ENCODE data around the gene HHIP. TPM values are rescaled to one million over a fixed set of nuclear protein-coding genes. Genes with fewer than 3 reads are reported as not detected.

The HHIP gene
- total RNA-seq, 1 donor from 2014 or later: not detected

GRCh38 chr4:144709793-144710525, 64.0 kb downstream of the HHIP start:
- Histone ChIP-seq H3K27me3 (ENCODE audit: control insufficient read depth, insufficient read depth, low read length) (no peaks in the 10 kb centered on the region), H3K4me3 (ENCODE audit: low read depth, low read length) (no peak overlapping the region), H3K36me3 (ENCODE audit: control insufficient read depth, insufficient read depth, low read length) (no peaks in the 10 kb centered on the region)
- DNase-seq (ENCODE audit: low read depth): peak; percentile 74
- no peak for TF ChIP-seq CTCF (IDR thresholded peaks at IDR 0.05; ENCODE audit: insufficient read depth, low read length, severe bottlenecking)
- FAIRE-seq: no peak

GRCh38 chr4:144710526-144710912, 64.6 kb downstream of the HHIP start:
- FAIRE-seq (no peak), DNase-seq (ENCODE audit: low read depth) (no peak)
- no peaks in the 10 kb centered on the region for H3K27me3 ChIP-seq (ENCODE audit: control insufficient read depth, insufficient read depth, low read length)
- H3K4me3 ChIP-seq (ENCODE audit: low read depth, low read length): no peak overlapping the region
- no peaks in the 10 kb centered on the region for H3K36me3 ChIP-seq (ENCODE audit: control insufficient read depth, insufficient read depth, low read length)
- TF ChIP-seq CTCF (IDR thresholded peaks at IDR 0.05; ENCODE audit: insufficient read depth, low read length, severe bottlenecking): no peak

GRCh38 chr4:144711700-144712456, 65.9 kb downstream of the HHIP start:
- Histone ChIP-seq H3K36me3 (ENCODE audit: control insufficient read depth, insufficient read depth, low read length) (no peaks in the 10 kb centered on the region), H3K4me3 (ENCODE audit: low read depth, low read length) (no peak overlapping the region), H3K27me3 (ENCODE audit: control insufficient read depth, insufficient read depth, low read length) (no peaks in the 10 kb centered on the region)
- FAIRE-seq: no peak
- DNase-seq (ENCODE audit: low read depth): no peak
- TF ChIP-seq CTCF (IDR thresholded peaks at IDR 0.05; ENCODE audit: insufficient read depth, low read length, severe bottlenecking): no peak

DNA sequence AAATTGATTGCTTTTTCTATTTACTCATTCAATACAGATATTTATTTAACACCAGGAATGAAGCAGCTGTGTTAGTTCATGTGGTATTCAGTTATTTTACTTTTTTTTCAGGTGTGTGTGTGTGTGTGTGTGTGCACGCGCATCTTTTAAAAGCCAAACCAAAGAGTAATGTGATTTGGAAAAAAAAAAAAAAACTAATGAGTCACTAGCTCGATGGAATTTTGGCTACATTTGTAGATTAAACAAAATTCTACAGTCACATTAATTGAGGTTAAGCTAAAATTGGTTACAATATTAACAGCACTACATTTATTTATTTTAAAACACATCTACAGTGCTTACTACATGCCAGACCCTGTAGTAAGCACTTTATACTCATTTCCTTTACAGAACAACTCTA, 66.8 kb downstream of the HHIP start:
- no peak for FAIRE-seq
- no peak for TF ChIP-seq CTCF (IDR thresholded peaks at IDR 0.05; ENCODE audit: insufficient read depth, low read length, severe bottlenecking)
- Histone ChIP-seq H3K36me3 (ENCODE audit: control insufficient read depth, insufficient read depth, low read length) (no peaks in the 10 kb centered on the region), H3K4me3 (ENCODE audit: low read depth, low read length) (no peak overlapping the region), H3K27me3 (ENCODE audit: control insufficient read depth, insufficient read depth, low read length) (no peaks in the 10 kb centered on the region)
- peak; percentile 18 for DNase-seq (ENCODE audit: low read depth)

DNA sequence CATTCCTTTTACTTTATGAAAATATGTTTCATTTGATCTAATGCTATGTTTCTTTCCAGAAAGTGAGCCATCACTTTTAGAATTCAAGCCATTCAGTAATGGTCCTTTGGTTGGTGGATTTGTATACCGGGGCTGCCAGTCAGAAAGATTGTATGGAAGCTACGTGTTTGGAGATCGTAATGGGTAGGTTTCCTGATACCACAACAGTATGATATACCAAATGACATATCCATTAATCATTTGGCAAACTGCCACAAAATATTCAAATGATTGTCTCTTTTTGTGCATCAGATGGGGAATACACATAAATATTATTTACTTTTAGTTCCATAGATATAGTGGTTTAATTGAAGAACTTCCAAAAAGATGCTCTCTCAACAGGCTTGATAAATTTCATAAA, 68.2 kb downstream of the HHIP start:
- DNase-seq (ENCODE audit: low read depth): peak; percentile 70
- no peak for FAIRE-seq

More for the DNA sequence above, 68.2 kb downstream of the HHIP start:
- H3K4me3 ChIP-seq (ENCODE audit: low read depth, low read length): no peak overlapping the region
- no peak for TF ChIP-seq CTCF (IDR thresholded peaks at IDR 0.05; ENCODE audit: insufficient read depth, low read length, severe bottlenecking)
- no peaks in the 10 kb centered on the region for H3K27me3 ChIP-seq (ENCODE audit: control insufficient read depth, insufficient read depth, low read length)
- no peaks in the 10 kb centered on the region for H3K36me3 ChIP-seq (ENCODE audit: control insufficient read depth, insufficient read depth, low read length)

All from bronchial epithelial cell (primary cell).